C4-2B (cell line): ENCODE data around the gene DUOX2.

Experiments
- CTCF ChIP-seq: fragments of 450-650 bp; conservative IDR thresholded peaks from 2 replicates; pipeline ENCODE4 v1.5.1; 2017; ENCODE audit warnings: mild to moderate bottlenecking
- ZFX ChIP-seq: fragments of 450-650 bp; IDR thresholded peaks from 2 replicates; pipeline ENCODE4 v1.6.1; 2017

- TF ChIP-seq CTCF: no peak
- no peak for TF ChIP-seq ZFX
Observed at GRCh38 chr15:45155739-45156138, 41.8 kb upstream of the DUOX2 start.
